ENCODE data around the gene EPS8. TPM values are rescaled to one million over a fixed set of nuclear protein-coding genes. Genes with fewer than 3 reads are reported as not detected.

EPS8 gene
- polyA plus RNA-seq, 3 donors, result 4.1 to 4.8 (median 4.3) TPM

DNA sequence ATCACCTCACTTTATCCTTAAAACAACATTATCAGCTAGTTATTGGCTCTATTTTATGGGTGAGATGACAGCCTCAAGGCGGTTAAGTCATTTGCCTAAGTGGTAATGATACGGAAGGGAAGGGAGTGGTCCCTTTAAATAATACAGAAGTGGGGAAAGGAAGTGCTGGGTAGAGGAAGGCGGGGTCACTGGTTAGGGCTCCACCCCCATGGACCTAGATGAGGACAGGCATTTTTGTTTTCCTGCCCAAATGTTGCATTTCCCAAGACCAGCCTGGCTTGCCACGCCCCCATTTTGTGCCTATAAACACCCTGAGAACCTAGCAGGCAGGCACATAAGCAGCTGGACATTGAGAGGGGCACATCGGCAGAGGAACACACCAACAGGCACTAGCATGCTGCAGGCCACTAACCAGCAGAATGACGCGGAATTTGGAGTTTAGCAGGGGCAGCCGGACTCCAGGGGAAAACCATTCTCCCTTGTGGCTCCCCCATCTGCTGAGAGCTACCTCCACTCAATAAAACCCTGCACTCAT is 100.9 kb downstream of the EPS8 start:
- 44% methylated on average over 7 of the region's 8 CpGs for WGBS (ENCODE audit: insufficient coverage)
- intact Hi-C loops (cut with micrococcal nuclease), result no loop called here
- Mint-ChIP-seq H3K9me3 (no peaks in the 10 kb centered on the region), H3K4me1 (peaks cover 59% of the 10 kb centered on the region), H3K27ac (peak overlapping the region; percentile 85 to 96 (median 93)), H3K27me3 (ENCODE audit: low read depth in 3 of 3) (peaks cover 0 to 2% (median 0%) of the 10 kb centered on the region in 3 donors), H3K4me3 (peak overlapping the region; percentile 70 to 79), H3K36me3 (no peaks in the 10 kb centered on the region)
- peak overlapping the region; percentile 15 for H3K9ac ChIP-seq (ENCODE audit: insufficient read depth, low read length, poor library complexity, severe bottlenecking)
- peaks cover 40 to 63% of the 10 kb centered on the region in 2 donors for H3K4me1 ChIP-seq (ENCODE audit: control insufficient read depth in 1 of 2, insufficient read depth in 2 of 2, low read length in 2 of 2)
- no peaks in the 10 kb centered on the region for H4K20me1 ChIP-seq (ENCODE audit: insufficient read depth, low read length)
- no peaks in the 10 kb centered on the region for H3K27me3 ChIP-seq (ENCODE audit: control insufficient read depth in 2 of 2, insufficient read depth in 2 of 2, low read length in 2 of 2)
- peak overlapping the region; percentile 69 for H3K4me2 ChIP-seq (replicated peaks; ENCODE audit: extremely low read depth, low read length, poor library complexity, severe bottlenecking)
- TF ChIP-seq, protein P1, sequence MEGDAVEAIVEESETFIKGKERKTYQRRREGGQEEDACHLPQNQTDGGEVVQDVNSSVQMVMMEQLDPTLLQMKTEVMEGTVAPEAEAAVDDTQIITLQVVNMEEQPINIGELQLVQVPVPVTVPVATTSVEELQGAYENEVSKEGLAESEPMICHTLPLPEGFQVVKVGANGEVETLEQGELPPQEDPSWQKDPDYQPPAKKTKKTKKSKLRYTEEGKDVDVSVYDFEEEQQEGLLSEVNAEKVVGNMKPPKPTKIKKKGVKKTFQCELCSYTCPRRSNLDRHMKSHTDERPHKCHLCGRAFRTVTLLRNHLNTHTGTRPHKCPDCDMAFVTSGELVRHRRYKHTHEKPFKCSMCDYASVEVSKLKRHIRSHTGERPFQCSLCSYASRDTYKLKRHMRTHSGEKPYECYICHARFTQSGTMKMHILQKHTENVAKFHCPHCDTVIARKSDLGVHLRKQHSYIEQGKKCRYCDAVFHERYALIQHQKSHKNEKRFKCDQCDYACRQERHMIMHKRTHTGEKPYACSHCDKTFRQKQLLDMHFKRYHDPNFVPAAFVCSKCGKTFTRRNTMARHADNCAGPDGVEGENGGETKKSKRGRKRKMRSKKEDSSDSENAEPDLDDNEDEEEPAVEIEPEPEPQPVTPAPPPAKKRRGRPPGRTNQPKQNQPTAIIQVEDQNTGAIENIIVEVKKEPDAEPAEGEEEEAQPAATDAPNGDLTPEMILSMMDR (IDR thresholded peaks at IDR 0.05), result no peak
- peak overlapping the region; percentile 80 to 87 for H3K27ac ChIP-seq (ENCODE audit: low read depth in 1 of 2, low read length in 2 of 2)
- H2AFZ ChIP-seq (ENCODE audit: insufficient read depth, low read depth, low read length, poor library complexity, severe bottlenecking), result peak overlapping the region; percentile 81
- H3K79me2 ChIP-seq (ENCODE audit: insufficient read depth, low read length), result no peaks in the 10 kb centered on the region
- H3K9me3 ChIP-seq (replicated peaks in 1 of 2; ENCODE audit: control insufficient read depth in 1 of 2, insufficient read depth in 1 of 2, low read length in 2 of 2), result no peaks in the 10 kb centered on the region
- peak; percentile 61 to 69 (median 69) for DNase-seq
- H3K36me3 ChIP-seq (replicated peaks in 1 of 2; ENCODE audit: control insufficient read depth in 1 of 2, insufficient read depth in 2 of 2, low read length in 2 of 2), result no peaks in the 10 kb centered on the region
- H3K4me3 ChIP-seq (replicated peaks in 1 of 3; ENCODE audit: low read depth in 2 of 3, low read length in 3 of 3), result peak overlapping the region in 2 of 3 experiments; percentile 20 to 65

DNA sequence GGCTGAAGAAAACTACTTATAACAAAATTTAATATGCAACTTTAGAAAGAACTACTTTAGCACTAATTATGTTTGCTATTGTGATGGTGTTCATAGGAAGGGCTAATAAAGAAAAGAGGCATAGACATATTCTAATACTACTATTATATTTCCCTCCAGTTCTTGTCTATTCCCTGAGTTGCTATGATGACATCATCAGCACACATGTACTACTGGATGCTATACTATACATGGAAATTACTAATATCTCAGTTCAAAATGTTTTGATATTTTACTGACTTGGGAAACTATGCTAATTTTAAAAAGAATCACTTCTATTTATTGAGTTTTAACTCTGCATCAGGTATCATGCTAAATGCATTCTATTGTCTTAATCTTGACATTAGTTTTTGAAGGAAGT is 101.6 kb downstream of the EPS8 start:
- TF ChIP-seq, protein P1 (IDR thresholded peaks at IDR 0.05), result no peak
- Histone ChIP-seq H3K4me3 (replicated peaks in 1 of 3; ENCODE audit: low read depth in 2 of 3, low read length in 3 of 3) (peak overlapping the region in 1 of 3 experiments; percentile 65), H3K79me2 (ENCODE audit: insufficient read depth, low read length) (no peaks in the 10 kb centered on the region), H3K27me3 (ENCODE audit: control insufficient read depth in 2 of 2, insufficient read depth in 2 of 2, low read length in 2 of 2) (no peaks in the 10 kb centered on the region), H3K4me1 (ENCODE audit: control insufficient read depth in 1 of 2, insufficient read depth in 2 of 2, low read length in 2 of 2) (peaks cover 34 to 56% of the 10 kb centered on the region in 2 donors), H3K9me3 (replicated peaks in 1 of 2; ENCODE audit: control insufficient read depth in 1 of 2, insufficient read depth in 1 of 2, low read length in 2 of 2) (no peaks in the 10 kb centered on the region), H3K36me3 (replicated peaks in 1 of 2; ENCODE audit: control insufficient read depth in 1 of 2, insufficient read depth in 2 of 2, low read length in 2 of 2) (no peaks in the 10 kb centered on the region), H3K9ac (ENCODE audit: insufficient read depth, low read length, poor library complexity, severe bottlenecking) (no peak overlapping the region), H2AFZ (ENCODE audit: insufficient read depth, low read depth, low read length, poor library complexity, severe bottlenecking) (no peak overlapping the region), H3K4me2 (replicated peaks; ENCODE audit: extremely low read depth, low read length, poor library complexity, severe bottlenecking) (peak overlapping the region; percentile 69), H4K20me1 (ENCODE audit: insufficient read depth, low read length) (no peaks in the 10 kb centered on the region), H3K27ac (ENCODE audit: low read depth in 1 of 2, low read length in 2 of 2) (peak overlapping the region in 1 of 2 donors; percentile 80)
- intact Hi-C loops (cut with micrococcal nuclease), result no loop called here
- Mint-ChIP-seq H3K36me3 (no peaks in the 10 kb centered on the region), H3K9me3 (no peaks in the 10 kb centered on the region), H3K4me1 (peaks cover 53% of the 10 kb centered on the region), H3K4me3 (no peak overlapping the region), H3K27ac (peak overlapping the region in 6 of 7 donors; percentile 15 to 95 (median 90)), H3K27me3 (ENCODE audit: low read depth in 3 of 3) (peaks cover 0 to 2% (median 0%) of the 10 kb centered on the region in 3 donors)
- no peak for DNase-seq
